NCI-H2029 treated with DMSO at 0.1 percent for 48 hours (cell line): ENCODE measurements around the gene TMEM132E.
"Not testable (repeated sequence)": the region's sequence is repeated elsewhere in the genome, so short reads cannot be mapped to it uniquely, and the experiment has no call there.

Experiments used
- DNase-seq: peaks from one replicate; lab custom pipeline; 2025; lab: John Stamatoyannopoulos, UW

TMEM132E gene, protein sequence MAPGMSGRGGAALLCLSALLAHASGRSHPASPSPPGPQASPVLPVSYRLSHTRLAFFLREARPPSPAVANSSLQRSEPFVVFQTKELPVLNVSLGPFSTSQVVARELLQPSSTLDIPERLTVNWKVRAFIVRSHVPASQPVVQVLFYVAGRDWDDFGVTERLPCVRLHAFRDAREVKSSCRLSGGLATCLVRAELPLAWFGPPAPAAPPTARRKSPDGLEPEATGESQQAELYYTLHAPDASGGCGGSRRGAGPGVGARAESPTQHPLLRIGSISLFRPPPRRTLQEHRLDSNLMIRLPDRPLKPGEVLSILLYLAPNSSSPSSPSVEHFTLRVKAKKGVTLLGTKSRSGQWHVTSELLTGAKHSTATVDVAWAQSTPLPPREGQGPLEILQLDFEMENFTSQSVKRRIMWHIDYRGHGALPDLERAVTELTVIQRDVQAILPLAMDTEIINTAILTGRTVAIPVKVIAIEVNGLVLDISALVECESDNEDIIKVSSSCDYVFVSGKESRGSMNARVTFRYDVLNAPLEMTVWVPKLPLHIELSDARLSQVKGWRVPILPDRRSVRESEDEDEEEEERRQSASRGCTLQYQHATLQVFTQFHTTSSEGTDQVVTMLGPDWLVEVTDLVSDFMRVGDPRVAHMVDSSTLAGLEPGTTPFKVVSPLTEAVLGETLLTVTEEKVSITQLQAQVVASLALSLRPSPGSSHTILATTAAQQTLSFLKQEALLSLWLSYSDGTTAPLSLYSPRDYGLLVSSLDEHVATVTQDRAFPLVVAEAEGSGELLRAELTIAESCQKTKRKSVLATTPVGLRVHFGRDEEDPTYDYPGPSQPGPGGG (N-terminal part only)

DNA sequence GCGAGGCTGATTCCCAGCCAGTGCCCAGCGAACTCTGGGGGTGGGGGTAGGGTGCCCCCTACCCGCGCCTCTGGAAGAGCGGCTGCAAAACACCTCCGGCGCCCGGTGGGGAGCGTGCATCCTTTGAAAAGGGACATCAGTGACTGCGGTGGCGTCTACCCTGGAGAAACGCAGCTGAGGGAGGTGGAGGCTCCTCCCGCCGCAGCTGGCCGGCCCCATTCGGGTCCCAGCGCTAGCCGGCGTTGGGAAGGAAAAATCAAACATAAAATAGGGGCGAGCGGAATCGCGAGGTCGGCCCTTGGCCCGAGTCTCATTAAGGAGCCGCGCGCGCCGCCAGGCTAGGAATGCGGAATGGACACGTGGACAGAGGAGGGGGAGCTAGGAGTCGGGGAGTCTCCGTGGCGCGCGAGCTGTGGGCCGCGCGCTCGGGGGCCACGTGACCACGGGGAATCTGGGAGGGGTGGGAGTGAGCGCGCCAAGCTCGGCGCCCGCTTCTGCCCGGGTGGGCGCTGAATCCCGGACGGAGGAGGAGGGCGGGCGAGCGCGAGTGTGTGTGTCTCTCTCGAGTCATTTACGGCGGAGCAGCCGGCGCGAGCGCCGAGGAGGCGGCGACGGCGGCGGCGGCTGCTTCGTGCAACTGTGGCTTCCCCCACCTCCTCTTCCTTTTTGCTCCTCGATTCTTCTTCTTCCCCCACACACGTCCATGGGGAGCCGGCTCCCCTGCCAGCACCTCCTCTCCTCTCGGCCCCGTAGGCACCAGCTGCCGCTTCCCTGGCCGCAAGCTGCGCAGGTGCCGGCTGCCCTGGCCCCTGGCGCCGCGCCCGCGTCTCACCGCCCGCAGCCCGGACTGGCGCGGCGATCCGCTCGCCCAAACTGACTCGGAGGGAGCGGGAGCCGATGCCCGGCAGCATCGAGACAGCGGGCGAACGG lies at the start of gene TMEM132E:
TMEM132E (plus strand) TSS at position 566 of the 930 bp plus-strand sequence. CDS start 1,495 bp downstream, outside the sequence.
- DNase-seq: no peak

DNA sequence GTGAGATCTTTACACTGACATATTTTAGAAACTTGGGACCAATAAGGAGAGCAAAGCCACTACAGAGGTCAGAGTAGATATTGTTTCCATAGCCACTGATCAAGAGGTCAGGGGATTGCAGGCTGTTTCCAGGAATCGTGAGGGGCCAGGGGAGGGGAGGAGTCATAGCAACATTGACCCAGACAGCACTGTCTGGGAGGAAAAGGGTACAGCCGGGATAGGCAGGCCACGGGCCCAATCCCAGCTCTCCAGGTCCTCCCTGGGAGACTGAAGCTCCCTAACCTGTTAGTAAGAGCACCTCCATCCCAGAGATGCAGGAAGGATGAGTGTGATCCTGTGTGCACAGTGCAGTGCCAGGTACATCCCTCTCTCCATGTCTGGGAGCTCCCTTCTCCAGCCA lies 48.5 kb upstream of the TMEM132E start:
- DNase-seq: no peak

DNA sequence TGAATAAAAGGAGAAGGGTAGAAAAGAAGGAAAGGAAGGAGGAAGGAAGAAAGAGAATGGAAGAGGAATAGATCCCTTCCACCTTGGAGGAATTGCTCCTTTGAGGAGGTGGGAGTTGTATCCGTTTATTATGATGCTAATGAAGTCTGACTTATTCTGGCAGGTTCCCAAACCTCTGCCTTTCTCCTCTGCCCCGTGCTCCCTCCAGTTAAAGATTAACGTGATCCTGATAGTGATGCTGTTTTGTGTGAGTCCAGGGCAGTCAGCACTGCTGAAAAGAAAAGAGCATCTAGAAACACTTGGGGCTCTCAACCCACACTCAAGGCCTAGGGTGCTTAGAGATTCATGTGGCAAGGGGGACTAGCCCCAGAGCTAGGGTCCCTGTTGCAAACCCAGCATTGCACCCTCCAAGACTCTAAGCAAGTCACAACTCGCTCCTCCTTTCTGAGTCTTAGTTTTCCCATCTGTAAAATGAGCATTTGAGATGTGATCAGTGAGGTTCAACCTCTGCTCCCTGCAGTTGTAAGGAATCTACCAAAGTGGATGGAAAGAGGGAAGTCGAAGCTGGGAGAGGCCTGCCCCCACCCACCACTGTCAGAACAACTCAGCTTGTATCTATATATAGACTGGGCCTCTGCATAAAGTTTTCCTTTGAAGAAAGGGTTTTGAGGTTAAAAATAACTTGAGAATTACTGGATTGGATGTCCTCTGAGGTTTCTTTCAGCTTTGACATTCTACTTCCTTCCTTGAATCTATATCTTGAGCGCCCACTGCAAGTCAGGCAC lies 46.9 kb upstream of the TMEM132E start:
- DNase-seq: no peak

DNA sequence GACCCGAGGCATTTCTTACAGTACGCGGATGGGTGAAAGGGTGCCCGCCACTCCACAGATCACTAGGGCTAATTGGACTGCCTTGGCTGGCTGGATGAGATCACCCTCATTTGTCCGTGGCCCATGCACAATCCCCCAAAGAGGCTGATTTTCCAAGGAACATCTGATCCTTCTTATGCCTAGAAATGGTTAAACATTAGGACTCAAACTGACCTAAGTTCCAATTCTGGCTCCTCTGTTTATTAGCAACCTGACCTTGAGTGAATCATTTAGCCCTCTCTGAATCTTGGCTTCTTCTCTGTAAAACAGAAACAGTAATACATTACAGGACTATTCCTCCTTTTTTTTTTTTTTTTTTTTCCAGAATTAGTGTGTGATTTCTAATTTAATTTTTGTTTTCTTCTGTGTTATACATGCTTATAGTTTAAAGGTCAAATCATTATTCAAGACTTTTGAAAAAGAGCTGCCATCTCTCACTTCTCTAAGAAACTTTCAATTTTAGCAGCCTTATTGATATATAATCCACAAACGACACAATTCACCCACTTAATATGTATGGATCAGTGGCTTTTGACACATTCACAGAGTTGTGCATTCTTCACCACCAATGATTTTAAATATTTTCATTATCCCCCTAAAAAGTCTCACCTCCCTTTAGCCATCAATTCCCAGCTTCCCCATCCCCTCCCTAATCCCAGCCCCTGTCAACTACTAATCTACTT lies 45.4 kb upstream of the TMEM132E start:
- no peak for DNase-seq

DNA sequence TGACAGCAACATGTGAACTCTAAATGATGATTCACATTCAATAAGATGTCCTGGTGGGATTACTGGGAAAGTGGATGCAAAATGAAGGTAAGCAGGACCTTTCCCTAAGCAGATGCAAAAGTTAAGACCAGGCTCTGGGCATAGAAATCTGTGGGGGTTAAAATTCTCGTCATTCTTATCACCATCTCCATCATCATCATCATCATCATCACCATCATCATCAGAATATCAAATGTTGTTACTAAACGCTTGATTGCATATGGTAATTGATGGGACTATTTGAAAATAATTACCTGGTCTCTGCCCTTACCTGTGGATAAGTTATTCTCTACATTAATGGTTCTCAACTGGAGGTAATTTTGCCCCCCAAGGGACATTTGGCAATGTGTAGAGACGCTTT lies 41.9 kb upstream of the TMEM132E start:
- no peak for DNase-seq

DNA sequence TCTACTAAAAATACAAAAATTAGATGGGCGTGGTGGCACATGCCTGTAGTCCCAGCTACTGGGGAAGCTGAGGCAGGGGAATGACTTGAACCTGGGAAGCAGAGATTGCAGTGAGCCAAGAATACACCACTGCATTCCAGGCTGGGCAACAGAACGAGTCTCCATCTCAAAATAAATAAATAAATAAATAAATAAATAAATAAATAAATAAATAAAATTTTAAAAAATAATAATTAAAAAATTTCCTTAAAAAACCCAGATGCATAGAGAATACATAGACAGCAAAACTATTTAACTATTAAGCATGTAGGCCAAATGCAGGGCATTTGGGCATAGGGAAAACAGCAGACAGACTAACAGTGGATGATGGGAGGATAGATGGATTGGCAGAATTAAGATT lies 40.8 kb upstream of the TMEM132E start:
- not testable (repeated sequence) for DNase-seq

DNA sequence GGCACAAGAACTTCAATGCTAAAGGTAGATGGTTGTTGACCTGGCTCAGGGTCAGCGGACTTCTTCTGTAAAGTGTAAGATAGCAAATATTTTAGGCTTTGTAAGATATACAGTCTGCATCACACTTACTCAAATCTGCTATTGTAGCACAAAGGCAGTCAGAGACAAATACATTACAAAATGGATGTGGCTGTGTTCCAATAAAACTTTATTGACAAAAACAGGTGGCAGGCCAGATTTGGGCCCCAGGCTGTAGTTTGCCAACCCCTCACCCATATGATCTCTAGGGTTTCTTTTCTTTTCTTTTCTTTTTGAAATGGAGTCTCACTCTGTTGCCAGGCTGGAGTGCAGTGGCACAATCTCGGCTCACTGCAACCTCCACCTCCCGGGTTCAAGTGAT lies 39.5 kb upstream of the TMEM132E start:
- DNase-seq: no peak

DNA sequence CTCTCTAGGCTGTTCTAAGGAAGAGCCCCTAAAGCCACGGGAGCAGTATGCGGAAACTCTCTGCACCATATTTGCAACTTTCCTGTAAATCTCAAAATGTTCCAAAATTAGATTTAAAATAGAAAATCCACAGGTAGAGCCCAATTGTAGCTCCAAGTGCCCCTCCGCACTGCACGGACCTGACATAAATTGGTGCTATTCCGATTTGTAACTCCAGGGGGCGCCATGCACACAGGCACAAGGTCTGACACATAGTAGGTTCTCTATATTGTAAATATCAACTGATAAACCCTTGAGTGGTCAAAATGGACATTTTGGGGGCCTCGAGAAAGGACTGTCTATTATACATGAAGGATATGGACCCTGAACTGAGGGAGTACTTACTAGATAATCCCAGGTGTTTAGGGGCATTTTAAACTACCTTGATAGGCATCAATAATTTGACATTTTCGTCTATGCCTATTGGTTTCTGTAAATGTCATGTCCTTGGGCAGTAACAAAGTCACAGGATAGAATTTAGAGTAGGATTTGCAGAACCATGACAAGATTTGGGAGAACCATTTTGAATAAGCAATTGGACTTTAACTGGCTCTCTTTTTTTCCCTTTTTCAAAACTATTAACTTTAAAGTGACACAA lies 36.6 kb upstream of the TMEM132E start:
- no peak for DNase-seq

DNA sequence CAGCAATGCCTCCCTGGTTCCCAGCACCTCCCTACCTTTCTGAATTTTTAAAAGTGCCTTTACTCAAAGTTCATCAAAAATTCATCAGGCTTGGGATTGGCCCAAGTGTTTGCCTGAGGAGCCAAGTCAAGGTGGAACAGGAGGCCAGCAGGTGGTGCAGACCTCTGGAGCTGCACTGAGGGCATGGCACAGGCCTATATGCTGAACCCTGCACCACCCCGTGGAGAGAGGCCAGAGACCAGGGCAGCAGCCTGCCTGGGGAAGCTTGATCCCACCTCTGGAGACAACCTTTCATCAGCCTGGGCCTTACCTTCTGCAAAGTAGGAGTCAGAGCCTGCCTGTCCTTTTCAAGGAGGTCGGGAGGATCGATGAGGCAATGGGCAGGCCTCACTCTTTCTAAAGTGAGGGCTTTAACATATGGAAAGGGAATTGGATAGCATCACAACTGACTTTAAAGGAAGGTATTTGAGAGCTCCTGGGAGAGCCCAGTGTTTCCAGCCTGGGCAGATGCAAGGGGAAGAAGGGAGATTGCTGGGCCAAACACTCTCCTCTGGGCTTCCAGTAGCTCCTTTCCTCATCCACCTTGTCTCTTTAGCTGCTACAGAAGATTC lies 31.8 kb upstream of the TMEM132E start:
- DNase-seq: no peak

DNA sequence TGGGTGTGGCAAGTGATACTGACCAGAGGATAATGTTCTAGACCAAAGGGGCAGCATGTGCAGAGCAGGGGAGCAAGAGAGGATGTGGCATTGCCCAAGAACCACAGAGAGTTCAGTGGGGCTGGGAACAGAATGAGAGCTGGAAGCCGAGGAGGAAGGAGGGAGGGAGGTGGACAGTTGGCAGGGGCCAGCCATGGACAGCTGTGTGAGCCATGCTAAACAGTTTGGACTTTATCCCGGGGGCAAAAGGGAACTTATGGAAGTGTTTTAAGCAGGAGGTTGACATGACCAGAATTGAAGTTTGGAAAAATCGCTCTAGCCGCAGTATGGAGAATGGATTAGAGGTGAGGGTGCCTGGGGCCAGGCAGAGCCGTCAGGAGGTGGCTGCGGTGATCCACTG lies 29.4 kb upstream of the TMEM132E start:
- no peak for DNase-seq

DNA sequence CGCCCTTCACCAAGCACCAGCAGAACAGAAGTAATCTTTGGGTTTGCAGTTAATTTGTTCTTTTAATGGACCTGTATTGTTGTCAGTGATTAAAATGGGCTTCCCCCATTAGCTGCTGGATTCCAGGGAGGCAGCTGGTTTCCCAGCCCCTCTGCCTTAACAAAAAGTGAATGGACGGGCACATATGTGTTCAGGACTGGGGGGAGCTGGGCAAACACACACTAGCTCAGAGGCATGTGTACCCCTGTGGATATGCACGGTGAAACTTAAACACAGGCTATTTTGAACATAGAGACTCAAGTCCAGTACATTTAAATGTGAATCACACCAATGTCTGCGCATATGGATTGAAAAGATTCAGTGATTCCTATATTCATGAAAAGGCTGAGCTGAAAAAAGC lies 25.5 kb upstream of the TMEM132E start:
- DNase-seq: no peak

DNA sequence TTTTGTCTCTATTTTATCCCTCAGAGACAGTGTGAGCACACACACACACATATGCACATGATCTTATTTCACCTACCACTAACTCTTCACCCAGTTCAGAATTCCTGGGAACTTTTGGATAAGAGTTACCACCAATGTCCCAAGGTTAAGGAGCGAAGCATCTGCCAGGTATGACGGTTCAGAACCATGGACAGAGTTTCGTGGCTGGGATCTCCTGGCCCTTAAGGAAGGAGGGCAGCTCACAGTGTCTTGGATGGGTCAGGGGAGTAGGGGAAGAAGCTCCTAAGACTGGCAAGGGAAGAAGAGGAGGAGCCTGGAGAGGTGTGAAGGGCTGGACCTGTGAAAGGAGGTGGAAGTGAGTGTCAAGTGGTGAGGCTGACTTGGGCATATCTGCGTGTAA lies 23.0 kb upstream of the TMEM132E start:
- DNase-seq: no peak

DNA sequence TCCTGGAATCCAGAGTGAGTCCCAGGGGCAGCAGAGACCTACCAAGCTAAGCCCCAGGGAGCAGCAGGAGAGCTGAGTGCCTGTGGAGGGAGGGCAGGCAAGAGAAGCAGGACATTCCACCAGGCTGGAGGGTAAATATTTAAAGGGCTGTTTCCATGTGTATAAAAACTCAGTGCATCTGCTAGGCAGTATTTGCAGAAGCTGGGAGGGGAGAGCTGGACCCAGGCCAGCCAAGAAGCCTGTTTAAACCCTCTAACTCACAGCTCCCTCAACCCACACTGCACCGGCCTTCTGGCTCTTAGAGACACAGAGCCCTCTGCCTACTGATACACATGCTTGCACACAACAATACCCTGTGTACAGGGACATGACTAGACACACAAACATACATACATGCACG lies 22.5 kb upstream of the TMEM132E start:
- DNase-seq: peak; percentile 10

DNA sequence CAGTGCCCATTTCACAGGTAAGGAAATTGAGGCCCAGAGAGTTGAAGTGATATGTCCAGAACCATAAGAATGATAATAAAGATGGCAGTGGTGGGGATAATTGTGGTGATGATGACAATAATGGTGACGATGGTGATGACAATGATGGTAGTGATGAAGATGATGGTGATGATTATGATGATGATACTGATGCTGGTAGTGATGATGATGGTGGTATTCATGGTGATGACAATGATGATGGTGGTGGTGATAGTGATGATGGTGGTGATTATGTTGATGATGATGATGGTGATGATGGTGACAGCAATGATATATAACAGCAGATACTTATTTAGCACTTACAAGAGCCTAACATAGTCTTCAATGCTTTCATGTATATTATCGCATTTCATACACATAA lies 18.1 kb upstream of the TMEM132E start:
- DNase-seq: no peak

DNA sequence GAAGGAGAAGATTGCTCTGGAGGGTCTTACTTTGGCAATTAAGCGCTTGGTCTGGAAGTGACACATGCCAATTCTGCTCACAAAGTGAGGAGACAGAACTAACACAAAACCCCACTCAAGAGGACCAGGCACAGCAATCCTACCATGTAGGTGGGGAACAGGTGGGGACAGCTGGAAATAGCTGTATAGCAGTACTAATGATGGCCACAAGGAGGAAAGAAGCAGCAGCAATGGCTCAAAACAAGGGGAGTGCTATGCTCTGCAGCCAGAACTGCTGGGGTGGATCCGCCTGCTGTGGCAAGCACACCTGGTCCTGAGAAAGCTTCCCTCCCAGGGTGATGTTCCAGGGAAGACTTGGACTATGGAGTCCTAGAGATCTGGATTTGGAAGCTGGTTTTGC lies 17.0 kb upstream of the TMEM132E start:
- DNase-seq: no peak

DNA sequence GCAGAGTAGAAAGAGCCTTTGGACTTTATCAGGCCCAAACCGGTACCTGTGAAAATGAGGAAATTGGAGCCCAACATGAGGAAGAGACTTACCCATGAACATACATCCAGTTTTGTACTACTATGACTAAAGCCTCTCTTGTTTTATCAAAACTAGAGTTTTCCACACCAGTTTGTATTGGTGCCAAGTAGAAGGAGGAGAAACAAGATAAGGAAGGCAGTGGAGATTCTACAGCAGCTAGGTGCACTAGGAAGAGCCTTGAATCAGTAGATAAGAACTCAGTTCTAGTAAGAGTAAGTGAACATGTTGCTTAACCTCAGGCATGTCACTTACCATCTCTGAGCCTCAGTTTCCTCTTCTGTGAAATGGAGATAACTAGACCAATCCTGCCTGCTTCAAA lies 13.7 kb upstream of the TMEM132E start:
- no peak for DNase-seq

DNA sequence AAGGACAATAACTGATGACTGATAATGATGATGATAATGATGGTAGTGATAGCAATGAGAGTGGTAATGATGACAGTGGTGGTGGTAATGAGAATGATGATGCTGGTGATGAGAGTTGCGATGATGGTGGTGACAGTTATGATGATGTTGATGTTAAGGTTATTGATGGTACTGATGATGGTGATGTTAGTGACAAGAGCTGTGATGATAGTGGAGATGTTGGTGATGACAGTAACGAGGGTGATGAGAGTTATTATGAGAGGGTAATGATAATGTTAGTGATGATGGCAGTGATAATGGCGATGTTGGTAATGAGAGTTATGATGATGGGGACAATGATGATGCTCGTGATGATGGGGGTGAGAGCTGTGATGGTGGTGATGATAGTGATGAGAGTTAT lies 13.2 kb upstream of the TMEM132E start:
- no peak for DNase-seq

DNA sequence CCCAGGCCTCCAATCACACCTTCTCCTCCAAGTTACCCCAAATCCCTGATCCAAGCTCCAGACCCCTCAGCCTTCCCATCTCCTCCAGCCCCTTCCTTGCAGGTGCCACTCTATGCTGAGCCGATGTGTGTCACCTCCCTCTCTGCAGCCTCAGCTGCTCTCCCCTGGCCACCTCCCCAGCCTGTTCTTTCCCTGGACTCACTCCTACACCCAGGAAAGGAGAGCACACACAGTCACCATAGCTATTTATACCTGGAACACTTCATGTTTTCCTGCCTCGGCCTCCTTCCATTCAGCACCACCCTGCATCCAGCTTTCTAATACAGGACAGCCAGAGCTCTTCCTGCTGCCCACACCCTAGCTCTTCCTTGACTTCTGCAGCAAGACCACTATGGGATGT lies 12.5 kb upstream of the TMEM132E start:
- DNase-seq: no peak

DNA sequence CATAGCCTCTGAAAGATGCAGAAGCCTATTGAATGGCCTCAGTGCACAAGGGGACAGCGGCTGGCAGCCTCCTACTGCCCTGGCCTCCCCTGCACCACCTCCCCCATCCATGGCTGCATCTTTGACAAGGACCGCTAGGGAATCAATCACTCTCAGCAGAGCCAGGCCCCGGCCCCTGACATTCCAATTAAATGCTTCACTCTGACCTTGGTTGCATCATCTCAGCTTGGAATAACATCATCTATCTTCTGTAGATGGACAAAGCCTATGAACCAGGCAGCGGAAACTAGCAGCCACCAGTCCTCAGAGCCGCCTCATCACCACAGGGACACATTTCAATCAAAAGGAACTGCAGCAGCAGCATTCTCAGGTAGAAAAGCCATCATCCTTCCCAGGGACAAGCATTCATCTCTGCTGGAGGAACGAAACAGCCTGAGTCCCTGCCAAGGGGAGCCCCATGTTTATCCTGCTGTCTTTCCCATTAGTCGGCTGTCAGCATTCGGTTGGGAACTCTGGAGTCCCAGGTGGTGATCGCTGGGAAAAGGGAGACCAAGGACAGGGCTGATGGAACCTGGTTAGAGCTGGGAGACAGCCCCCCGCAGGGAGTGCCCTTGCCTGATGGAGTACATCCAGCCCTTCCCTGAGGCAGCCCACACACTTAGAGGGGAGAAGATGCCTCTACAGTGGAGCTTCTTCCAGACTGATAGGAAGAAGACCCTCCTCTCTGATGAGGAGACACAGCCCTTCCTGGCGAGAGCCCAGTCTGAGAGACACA lies 11.5 kb upstream of the TMEM132E start:
- DNase-seq: no peak
